Measurements from ENCODE around the gene ZC2HC1B. TPM values are rescaled to one million over a fixed set of nuclear protein-coding genes. Genes with fewer than 3 reads are reported as not detected.

Gene ZC2HC1B
- total and polyA plus RNA-seq, 2 of the 8 experiments (the other 6 are each of a cell fraction or from before 2014, with no cell fraction given) = not detected

DNA sequence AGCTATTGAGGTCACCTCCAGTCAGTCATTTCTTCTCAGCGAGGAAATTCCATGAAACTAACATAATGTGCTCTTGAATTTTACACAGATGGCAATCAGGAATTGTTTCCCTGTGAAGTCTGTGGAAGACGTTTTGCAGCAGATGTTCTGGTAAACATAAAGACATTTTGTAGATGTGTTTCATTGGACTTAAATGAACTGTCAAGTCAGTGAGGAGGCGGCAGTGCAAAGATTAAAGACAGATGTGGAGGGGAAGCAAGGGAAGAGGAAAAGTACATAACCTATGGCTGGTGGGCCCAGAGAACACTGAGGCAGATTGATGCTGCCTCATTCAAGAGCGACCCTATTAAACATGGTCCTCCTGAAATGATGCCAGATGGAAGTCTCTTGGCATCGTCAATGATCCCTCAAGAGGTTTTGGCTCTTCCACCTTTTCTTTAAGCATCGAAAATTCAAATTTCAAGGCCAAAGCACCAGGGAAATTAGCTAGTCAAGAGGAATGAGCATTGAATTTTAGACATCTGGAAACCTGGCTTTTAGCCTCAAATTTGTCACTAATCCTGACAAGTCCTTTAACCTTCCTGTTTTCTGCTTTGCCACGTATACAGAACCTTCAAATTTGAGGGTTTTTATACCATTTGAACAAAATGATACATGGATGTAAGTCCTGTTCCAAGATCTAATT is 20.1 kb downstream of the ZC2HC1B start:
- H2BK120ac ChIP-seq (replicated peaks; ENCODE audit: low read depth, low read length) = no peak overlapping the region
- no peak overlapping the region for H3K23ac ChIP-seq (ENCODE audit: insufficient read length)
- no peak overlapping the region for H2AK5ac ChIP-seq (ENCODE audit: low read depth, low read length)
- no peaks in the 10 kb centered on the region for H3K36me3 ChIP-seq (ENCODE audit: control insufficient read depth in 2 of 4, insufficient read depth in 4 of 4, low read length in 3 of 4)
- no peak overlapping the region for H4K5ac ChIP-seq (ENCODE audit: insufficient read length, low read depth, low read length)
- H2BK15ac ChIP-seq (ENCODE audit: low read length) = no peak overlapping the region
- H2BK20ac ChIP-seq (ENCODE audit: low read length) = no peak overlapping the region
- H4K8ac ChIP-seq (ENCODE audit: extremely low read depth, insufficient read depth, low read length) = no peak overlapping the region
- H3K27ac ChIP-seq (ENCODE audit: low read depth, low read length) = no peak overlapping the region
- WGBS, 2 experiments (ENCODE audit: extremely low coverage in 1 of 2, insufficient coverage in 1 of 2, insufficient read length in 1 of 2, insufficient replicate concordance in 2 of 2, low coverage in 1 of 2, low lambda C conversion rate in 2 of 2, missing lambda C conversion rate in 1 of 2) = 87% methylated on average over 7 of the region's 7 CpGs; no CpG with 5 or more reads in 1 of the 2 experiments
- H3K23me2 ChIP-seq (ENCODE audit: low read depth, low read length) = no peaks in the 10 kb centered on the region; the same call in 1 of the 2 replicates
- no peaks in the 10 kb centered on the region for H4K20me1 ChIP-seq (replicated peaks in 1 of 2; ENCODE audit: control insufficient read depth in 1 of 2, insufficient read depth in 2 of 2, low read length in 2 of 2)
- no peak overlapping the region for H3K18ac ChIP-seq (ENCODE audit: extremely low read depth, low read length)
- no peak overlapping the region for H3K9ac ChIP-seq (replicated peaks in 1 of 4; ENCODE audit: extremely low read depth in 1 of 4, low read depth in 3 of 4, low read length in 3 of 4)
- H3K4me3 ChIP-seq (ENCODE audit: extremely low read depth in 1 of 4, insufficient read depth in 2 of 4, low read depth in 3 of 4, low read length in 4 of 4) = no peak overlapping the region
- DNase-seq (ENCODE audit: low read depth in 1 of 2, low spot score in 2 of 2) (no peak), FAIRE-seq (no peak)
- H3K79me1 ChIP-seq (ENCODE audit: low read depth, low read length) = no peaks in the 10 kb centered on the region
- no peaks in the 10 kb centered on the region for H3K4me1 ChIP-seq (replicated peaks in 1 of 4; ENCODE audit: control insufficient read depth in 3 of 4, insufficient read depth in 4 of 4, low read length in 3 of 4)
- ChIA-PET POLR2A (ENCODE audit: partially characterized antibody) (no interaction called here), CTCF (ENCODE audit: partially characterized antibody) (interaction anchor here (1.1 to 3.5 kb wide), 11 partner anchors 10 to 371 kb away, joined by 3 to 19 read pairs (median 4); no protein-coding TSS in a partner anchor)
- H2BK5ac ChIP-seq (ENCODE audit: low read depth, low read length) = no peak overlapping the region
- no peak overlapping the region for H2AFZ ChIP-seq (ENCODE audit: low read length)
- H3K4me2 ChIP-seq (ENCODE audit: insufficient read depth in 1 of 2, low read depth in 2 of 2, low read length in 2 of 2) = no peak overlapping the region
- no peak overlapping the region for H3K56ac ChIP-seq (replicated peaks; ENCODE audit: insufficient read length, low read depth, low read length)
- H3K79me2 ChIP-seq (ENCODE audit: control insufficient read depth in 1 of 2, insufficient read depth in 2 of 2, low read length in 2 of 2) = no peaks in the 10 kb centered on the region
- no peak overlapping the region for H2BK12ac ChIP-seq (ENCODE audit: low read depth, low read length)
- H3K9me3 ChIP-seq (ENCODE audit: insufficient read depth in 2 of 2, low read depth in 1 of 2, low read length in 1 of 2) = no peaks in the 10 kb centered on the region
- H3K14ac ChIP-seq (ENCODE audit: insufficient read length) = no peak overlapping the region
- no peaks in the 10 kb centered on the region for H3K27me3 ChIP-seq (replicated peaks in 1 of 4; ENCODE audit: control insufficient read depth in 3 of 4, extremely low read depth in 1 of 4, insufficient read depth in 3 of 4, low read length in 3 of 4)
- H4K91ac ChIP-seq (replicated peaks; ENCODE audit: insufficient read length, low read length) = no peak overlapping the region
- H3K4ac ChIP-seq (replicated peaks; ENCODE audit: insufficient read length, low read depth, low read length) = no peak overlapping the region
- TF ChIP-seq POLR2AphosphoS5 (IDR thresholded peaks at IDR 0.05; ENCODE audit: low read depth, low read length) (no peak), GABPA (IDR thresholded peaks at IDR 0.05; ENCODE audit: borderline replicate concordance, insufficient read depth, low read length) (no peak), PHF8 (conservative IDR thresholded peaks at IDR 0.05; ENCODE audit: low read depth, low read length) (no peak), HDAC2 (IDR thresholded peaks at IDR 0.05; ENCODE audit: borderline replicate concordance in 1 of 2, low read depth in 2 of 2, low read length in 2 of 2) (no peak), MAX (IDR thresholded peaks at IDR 0.05) (no peak), USF2 (IDR thresholded peaks at IDR 0.05; ENCODE audit: low read length) (no peak), CREB1 (IDR thresholded peaks at IDR 0.05) (no peak), BCL11A (IDR thresholded peaks at IDR 0.05; ENCODE audit: low read depth in 2 of 2, low read length in 2 of 2) (no peak), RXRA (IDR thresholded peaks at IDR 0.05; ENCODE audit: insufficient read depth, low read depth, low read length) (no peak), SIX5 (IDR thresholded peaks at IDR 0.05; ENCODE audit: low read depth, low read length) (no peak), CEBPB (IDR thresholded peaks at IDR 0.05; ENCODE audit: low read depth, low read length) (no peak), NANOG (IDR thresholded peaks at IDR 0.05; ENCODE audit: insufficient read depth, low read depth, low read length, poor library complexity, severe bottlenecking) (no peak)
